Neural cell (in vitro differentiated cells): ENCODE results near the gene COL8A1.

Experiments used
- EP300 ChIP-seq: fragments of 450-650 bp; conservative IDR thresholded peaks from 2 replicates; pipeline ENCODE4 v1.6.1; 2014; ENCODE audit warnings: antibody characterized with exemption, mild to moderate bottlenecking, moderate library complexity; ENCODE audit not compliant: poor library complexity, severe bottlenecking
- EZH2 ChIP-seq: fragments of 200-600, 300-800 bp; shearing (Covaris generic), sonication (generic); IDR thresholded peaks from 2 replicates; pipeline ENCODE4 v1.6.1; 2014; ENCODE audit warnings: antibody characterized with exemption, low read length, borderline replicate concordance, mild to moderate bottlenecking; ENCODE audit not compliant: insufficient read depth, poor library complexity, severe bottlenecking
- MXI1 ChIP-seq: fragments of 450-650 bp; conservative IDR thresholded peaks from 2 replicates; pipeline ENCODE4 v1.6.1; 2014; ENCODE audit warnings: antibody characterized with exemption, mild to moderate bottlenecking; ENCODE audit not compliant: poor library complexity, severe bottlenecking
- POLR2AphosphoS5 ChIP-seq: IDR thresholded peaks from 2 replicates; pipeline ENCODE4 v1.6.1; 2012
- RAD21 ChIP-seq: fragments of 450-650 bp; conservative IDR thresholded peaks from 2 replicates; pipeline ENCODE4 v1.6.1; 2014; ENCODE audit warnings: antibody characterized with exemption, mild to moderate bottlenecking, moderate library complexity
- TAF1 ChIP-seq: IDR thresholded peaks from 2 replicates; pipeline ENCODE4 v1.6.1; 2012; ENCODE audit warnings: low read depth
- TF ChIP-seq, protein P1 (sequence below): IDR thresholded peaks from 2 replicates; pipeline ENCODE4 v1.6.1; 2012; ENCODE audit warnings: borderline replicate concordance
- TF ChIP-seq, protein P2 (sequence below): fragments of 450-650 bp; IDR thresholded peaks from 2 replicates; pipeline ENCODE4 v1.5.1; 2014; ENCODE audit warnings: antibody characterized with exemption, mild to moderate bottlenecking, moderate library complexity; ENCODE audit not compliant: poor library complexity, severe bottlenecking

DNA sequence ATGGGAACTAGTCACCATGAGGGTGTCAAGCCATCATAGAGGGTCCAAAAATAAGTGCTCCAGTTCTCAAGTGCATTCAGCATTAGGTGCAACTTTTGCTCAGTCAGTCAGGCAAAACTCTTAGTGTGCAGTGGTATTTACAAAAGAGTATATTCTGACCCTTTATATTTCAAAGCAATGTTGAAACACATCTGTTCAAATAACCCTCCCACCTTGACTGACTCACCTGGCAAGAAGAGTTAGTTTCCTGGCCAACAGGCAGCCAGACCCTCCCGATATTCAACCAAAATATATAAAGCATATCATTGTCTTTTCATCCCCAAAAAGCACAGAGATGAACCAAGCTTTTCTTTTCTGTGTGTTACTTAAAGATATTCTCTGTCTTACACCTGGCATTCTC lies 7.6 kb upstream of the COL8A1 start:
- TF ChIP-seq POLR2AphosphoS5 (no peak), RAD21 (no peak), EZH2 (no peak), MXI1 (no peak), EP300 (no peak), TAF1 (no peak)
- TF ChIP-seq, protein P1, sequence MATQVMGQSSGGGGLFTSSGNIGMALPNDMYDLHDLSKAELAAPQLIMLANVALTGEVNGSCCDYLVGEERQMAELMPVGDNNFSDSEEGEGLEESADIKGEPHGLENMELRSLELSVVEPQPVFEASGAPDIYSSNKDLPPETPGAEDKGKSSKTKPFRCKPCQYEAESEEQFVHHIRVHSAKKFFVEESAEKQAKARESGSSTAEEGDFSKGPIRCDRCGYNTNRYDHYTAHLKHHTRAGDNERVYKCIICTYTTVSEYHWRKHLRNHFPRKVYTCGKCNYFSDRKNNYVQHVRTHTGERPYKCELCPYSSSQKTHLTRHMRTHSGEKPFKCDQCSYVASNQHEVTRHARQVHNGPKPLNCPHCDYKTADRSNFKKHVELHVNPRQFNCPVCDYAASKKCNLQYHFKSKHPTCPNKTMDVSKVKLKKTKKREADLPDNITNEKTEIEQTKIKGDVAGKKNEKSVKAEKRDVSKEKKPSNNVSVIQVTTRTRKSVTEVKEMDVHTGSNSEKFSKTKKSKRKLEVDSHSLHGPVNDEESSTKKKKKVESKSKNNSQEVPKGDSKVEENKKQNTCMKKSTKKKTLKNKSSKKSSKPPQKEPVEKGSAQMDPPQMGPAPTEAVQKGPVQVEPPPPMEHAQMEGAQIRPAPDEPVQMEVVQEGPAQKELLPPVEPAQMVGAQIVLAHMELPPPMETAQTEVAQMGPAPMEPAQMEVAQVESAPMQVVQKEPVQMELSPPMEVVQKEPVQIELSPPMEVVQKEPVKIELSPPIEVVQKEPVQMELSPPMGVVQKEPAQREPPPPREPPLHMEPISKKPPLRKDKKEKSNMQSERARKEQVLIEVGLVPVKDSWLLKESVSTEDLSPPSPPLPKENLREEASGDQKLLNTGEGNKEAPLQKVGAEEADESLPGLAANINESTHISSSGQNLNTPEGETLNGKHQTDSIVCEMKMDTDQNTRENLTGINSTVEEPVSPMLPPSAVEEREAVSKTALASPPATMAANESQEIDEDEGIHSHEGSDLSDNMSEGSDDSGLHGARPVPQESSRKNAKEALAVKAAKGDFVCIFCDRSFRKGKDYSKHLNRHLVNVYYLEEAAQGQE: no peak
- TF ChIP-seq, protein P2, sequence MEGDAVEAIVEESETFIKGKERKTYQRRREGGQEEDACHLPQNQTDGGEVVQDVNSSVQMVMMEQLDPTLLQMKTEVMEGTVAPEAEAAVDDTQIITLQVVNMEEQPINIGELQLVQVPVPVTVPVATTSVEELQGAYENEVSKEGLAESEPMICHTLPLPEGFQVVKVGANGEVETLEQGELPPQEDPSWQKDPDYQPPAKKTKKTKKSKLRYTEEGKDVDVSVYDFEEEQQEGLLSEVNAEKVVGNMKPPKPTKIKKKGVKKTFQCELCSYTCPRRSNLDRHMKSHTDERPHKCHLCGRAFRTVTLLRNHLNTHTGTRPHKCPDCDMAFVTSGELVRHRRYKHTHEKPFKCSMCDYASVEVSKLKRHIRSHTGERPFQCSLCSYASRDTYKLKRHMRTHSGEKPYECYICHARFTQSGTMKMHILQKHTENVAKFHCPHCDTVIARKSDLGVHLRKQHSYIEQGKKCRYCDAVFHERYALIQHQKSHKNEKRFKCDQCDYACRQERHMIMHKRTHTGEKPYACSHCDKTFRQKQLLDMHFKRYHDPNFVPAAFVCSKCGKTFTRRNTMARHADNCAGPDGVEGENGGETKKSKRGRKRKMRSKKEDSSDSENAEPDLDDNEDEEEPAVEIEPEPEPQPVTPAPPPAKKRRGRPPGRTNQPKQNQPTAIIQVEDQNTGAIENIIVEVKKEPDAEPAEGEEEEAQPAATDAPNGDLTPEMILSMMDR: no peak
